KOPT-K1 (cell line): ENCODE data around the gene CHTOP.

Source experiments
- H3K27ac ChIP-seq: fragments of 200-600 bp; sonication (generic); 2 replicates; pipeline ENCODE4 v1.5.1; 2016; ENCODE audit warnings: antibody characterized with exemption, mild to moderate bottlenecking, low read depth, low read length; ENCODE audit not compliant: poor library complexity, severe bottlenecking
- H3K36me3 ChIP-seq: fragments of 200-600 bp; sonication (generic); 2 replicates; pipeline ENCODE4 v1.5.1; 2017; ENCODE audit warnings: antibody characterized with exemption, mild to moderate bottlenecking, low read length, moderate library complexity; ENCODE audit not compliant: insufficient read depth
- H3K9me3 ChIP-seq: fragments of 200-600 bp; sonication (generic); 2 replicates; pipeline ENCODE4 v1.5.1; 2017; ENCODE audit warnings: antibody characterized with exemption, low read length, mild to moderate bottlenecking; ENCODE audit not compliant: insufficient read depth, poor library complexity, severe bottlenecking

The CHTOP gene

DNA sequence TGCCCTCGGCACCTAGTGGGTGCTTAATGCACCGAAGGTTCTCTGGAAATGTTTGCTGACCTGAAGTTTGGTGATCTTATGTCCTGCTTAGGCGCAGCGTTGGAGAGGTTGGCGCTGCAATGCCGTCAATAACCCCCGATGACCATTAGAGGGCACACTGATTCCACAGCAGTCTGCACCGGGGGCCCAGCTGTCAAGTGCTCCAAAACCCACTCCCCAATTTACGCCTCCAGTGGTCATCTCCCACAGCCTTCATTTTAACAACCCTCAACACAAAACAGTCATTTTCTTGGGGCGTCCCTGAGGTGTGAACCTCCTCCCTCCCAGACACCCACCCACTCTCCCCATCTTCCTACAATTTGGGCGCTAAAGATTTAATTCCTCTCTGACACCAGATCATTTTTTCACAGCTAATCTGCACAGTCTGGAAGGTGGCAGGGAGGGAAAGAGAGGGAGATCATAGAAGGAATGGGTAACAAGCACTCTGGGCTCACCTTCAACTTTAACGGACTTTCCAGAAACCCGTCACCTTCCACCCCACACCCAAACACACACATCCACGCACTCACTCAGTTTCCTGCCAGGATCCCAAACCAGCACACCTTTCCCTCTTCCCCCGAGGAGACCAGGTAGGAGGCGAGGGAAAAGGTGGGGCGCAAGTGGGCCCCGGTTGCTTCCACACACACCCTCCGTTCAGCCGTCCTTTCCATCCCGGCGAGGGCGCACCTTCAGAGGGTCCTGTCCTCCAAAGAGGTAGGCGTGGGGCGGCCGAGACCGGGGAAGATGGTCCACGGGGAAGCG is 44.1 kb downstream of the CHTOP start:
- no peak overlapping the region for H3K27ac ChIP-seq
- no peaks in the 10 kb centered on the region for H3K9me3 ChIP-seq

GRCh38 chr1:153678519-153679336 is 44.9 kb downstream of the CHTOP start, which contains the start of gene NPR1:
Gene NPR1, plus strand, starts transcription at chr1:153678688. Its CDS starts 421 bp downstream, at chr1:153679109.
- Histone ChIP-seq H3K36me3 (no peaks in the 10 kb centered on the region), H3K9me3 (no peaks in the 10 kb centered on the region), H3K27ac (no peak within 1 kb of the TSS)

More for the DNA sequence above, 44.1 kb downstream of the CHTOP start:
- no peaks in the 10 kb centered on the region for H3K36me3 ChIP-seq

- Histone ChIP-seq H3K27ac (no peak overlapping the region), H3K36me3 (no peaks in the 10 kb centered on the region), H3K9me3 (no peaks in the 10 kb centered on the region)
Observed at GRCh38 chr1:153679337-153680119, 45.7 kb downstream of the CHTOP start.

DNA sequence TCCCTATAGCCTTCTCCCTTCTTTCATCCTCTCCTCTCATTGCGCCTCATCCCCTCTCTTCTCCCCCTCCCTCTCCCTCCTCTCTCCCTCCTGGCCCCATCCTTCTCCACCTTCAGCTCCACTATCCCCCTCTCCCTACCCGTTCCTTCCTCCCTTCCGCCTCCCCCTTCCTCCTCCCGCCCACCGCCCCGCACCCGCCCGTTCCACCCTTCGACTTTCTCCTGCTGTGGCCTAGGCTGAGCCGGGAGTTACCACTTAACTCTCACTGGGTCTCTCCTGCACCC is 46.2 kb downstream of the CHTOP start:
- Histone ChIP-seq H3K36me3 (no peaks in the 10 kb centered on the region), H3K9me3 (no peaks in the 10 kb centered on the region), H3K27ac (no peak overlapping the region)

DNA sequence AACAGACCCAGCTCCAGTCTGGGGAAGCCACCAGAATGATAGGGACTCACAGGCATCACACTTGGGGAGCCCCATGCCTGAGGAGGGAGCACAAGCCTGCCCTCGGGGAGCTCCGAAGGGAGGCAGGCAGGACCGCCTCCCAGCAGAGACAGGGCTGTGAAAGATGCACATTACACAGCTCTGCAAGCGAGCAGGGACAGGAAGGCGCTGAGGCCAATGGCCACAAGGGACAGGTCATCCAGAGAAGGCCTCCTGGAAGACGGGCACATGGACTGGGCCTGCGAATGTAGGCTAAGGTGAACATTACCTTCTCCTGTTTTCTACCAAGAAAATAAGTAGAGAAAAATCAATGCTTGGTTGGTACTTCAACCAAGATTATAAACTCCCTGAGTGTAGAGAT is 48.9 kb downstream of the CHTOP start:
- no peak overlapping the region for H3K27ac ChIP-seq
- H3K9me3 ChIP-seq: no peaks in the 10 kb centered on the region
- H3K36me3 ChIP-seq: no peaks in the 10 kb centered on the region

DNA sequence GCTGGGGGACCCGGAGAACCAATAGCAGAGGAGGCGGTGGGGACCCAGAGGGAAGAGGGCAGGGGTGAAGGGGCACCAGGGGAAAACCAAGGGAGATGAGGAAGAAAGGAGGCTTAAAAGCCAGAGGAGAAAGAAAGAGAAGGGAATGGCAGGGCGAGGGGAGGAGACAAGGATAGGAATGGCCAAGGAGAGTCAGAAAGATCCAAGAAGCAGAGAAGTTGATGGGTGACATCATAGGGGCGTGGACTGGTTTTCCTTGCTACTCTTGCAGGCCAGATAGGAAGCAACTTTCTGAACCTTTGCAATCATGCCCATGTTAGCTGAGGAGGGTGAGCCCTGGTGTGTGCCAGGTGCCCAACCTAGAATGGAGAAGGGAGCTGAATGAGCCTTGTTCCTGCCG is 50.0 kb downstream of the CHTOP start:
- Histone ChIP-seq H3K9me3 (no peaks in the 10 kb centered on the region), H3K36me3 (no peaks in the 10 kb centered on the region), H3K27ac (no peak overlapping the region)

- Histone ChIP-seq H3K36me3 (no peaks in the 10 kb centered on the region), H3K9me3 (no peaks in the 10 kb centered on the region), H3K27ac (no peak overlapping the region)
Observed at GRCh38 chr1:153684892-153685291, 51.0 kb downstream of the CHTOP start.

DNA sequence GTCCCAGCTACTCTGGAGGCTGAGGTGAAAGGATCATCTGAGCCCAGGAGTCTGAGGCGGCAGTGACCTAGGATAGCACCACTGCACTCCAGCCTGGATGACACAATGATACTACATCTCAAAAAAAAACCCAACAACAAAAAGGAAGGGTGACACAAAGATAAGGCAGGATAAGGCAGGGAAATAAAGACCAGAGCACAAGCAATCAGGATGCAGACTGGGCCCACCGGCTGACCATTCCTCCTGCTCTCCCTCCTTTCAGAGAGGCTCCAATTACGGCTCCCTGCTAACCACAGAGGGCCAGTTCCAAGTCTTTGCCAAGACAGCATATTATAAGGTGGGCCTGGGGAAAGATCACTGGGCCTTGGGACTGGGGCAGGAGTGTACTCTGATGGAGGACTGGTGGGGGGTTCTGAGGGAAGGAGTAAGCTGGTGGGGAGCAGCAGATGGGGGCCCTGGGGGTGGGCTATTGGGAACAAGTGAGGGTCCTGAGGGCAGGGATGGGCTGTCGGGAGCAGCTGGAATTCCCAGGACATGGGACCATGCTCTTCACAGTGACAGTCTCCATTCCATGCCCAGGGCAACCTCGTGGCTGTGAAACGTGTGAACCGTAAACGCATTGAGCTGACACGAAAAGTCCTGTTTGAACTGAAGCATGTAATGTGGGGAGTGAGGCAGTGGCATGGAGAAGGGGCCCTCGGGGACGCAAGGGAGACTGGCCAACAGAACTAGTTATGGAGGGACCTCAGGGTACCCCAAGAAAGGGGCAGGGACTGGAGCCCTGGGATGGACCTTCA is 51.9 kb downstream of the CHTOP start:
- H3K9me3 ChIP-seq: no peaks in the 10 kb centered on the region
- H3K36me3 ChIP-seq: no peaks in the 10 kb centered on the region
- H3K27ac ChIP-seq: no peak overlapping the region

GRCh38 chr1:153687346-153688125 is 53.7 kb downstream of the CHTOP start:
- Histone ChIP-seq H3K36me3 (no peaks in the 10 kb centered on the region), H3K27ac (no peak overlapping the region), H3K9me3 (no peaks in the 10 kb centered on the region)

- Histone ChIP-seq H3K36me3 (no peaks in the 10 kb centered on the region), H3K9me3 (no peaks in the 10 kb centered on the region), H3K27ac (no peak overlapping the region)
Observed at GRCh38 chr1:153688276-153688675, 54.4 kb downstream of the CHTOP start.

DNA sequence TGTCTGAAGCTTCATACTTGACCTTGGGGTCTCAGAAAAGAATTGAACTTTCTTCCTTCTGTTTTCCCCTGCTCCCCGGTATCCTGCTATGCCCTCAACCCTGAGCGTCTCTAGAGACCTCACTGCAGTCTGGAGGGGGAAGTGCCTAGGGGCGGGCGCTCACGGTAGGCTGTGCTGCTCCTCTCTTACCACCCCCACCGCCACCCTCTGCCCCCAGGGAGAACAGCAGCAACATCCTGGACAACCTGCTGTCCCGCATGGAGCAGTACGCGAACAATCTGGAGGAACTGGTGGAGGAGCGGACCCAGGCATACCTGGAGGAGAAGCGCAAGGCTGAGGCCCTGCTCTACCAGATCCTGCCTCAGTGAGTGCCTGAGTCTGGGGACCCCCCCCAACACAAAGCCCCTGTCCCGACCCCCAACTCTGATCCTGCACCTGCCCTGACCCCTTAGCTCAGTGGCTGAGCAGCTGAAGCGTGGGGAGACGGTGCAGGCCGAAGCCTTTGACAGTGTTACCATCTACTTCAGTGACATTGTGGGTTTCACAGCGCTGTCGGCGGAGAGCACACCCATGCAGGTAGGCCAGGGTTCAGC is 55.0 kb downstream of the CHTOP start:
- H3K27ac ChIP-seq: no peak overlapping the region
- no peaks in the 10 kb centered on the region for H3K36me3 ChIP-seq
- H3K9me3 ChIP-seq: no peaks in the 10 kb centered on the region

- Histone ChIP-seq H3K9me3 (no peaks in the 10 kb centered on the region), H3K36me3 (no peaks in the 10 kb centered on the region), H3K27ac (no peak overlapping the region)
Observed at GRCh38 chr1:153693466-153693865, 59.6 kb downstream of the CHTOP start.
